IPS DF 6.9 (cell line): ENCODE measurements around the gene FLT1.
A peak's percentile ranks its signal among the peaks of the same experiment; 100 is the strongest.

ENCODE experiments used
- DNase-seq: peaks from one replicate; pipeline ENCODE4 v3.0.0-alpha.2; 2013; ENCODE audit warnings: low read depth, low spot score
- H3K27ac ChIP-seq: one replicate; pipeline ENCODE4 v1.5.1; 2013; ENCODE audit warnings: low read length, control low read depth
- H3K27me3 ChIP-seq: 2 replicates; pipeline ENCODE4 v1.6.1; 2013; ENCODE audit warnings: mild to moderate bottlenecking, low read length; ENCODE audit not compliant: control insufficient read depth, insufficient read depth
- H3K36me3 ChIP-seq: 2 replicates; pipeline ENCODE4 v1.6.1; 2013; ENCODE audit warnings: low read length; ENCODE audit not compliant: control insufficient read depth, insufficient read depth
- H3K4me1 ChIP-seq: 2 replicates; pipeline ENCODE4 v1.6.1; 2013; ENCODE audit warnings: low read length; ENCODE audit not compliant: control insufficient read depth, insufficient read depth
- H3K4me3 ChIP-seq: 2 replicates; pipeline ENCODE4 v1.5.1; 2013; ENCODE audit warnings: mild to moderate bottlenecking, low read length
- H3K9me3 ChIP-seq: 2 replicates; pipeline ENCODE4 v1.6.1; 2013; ENCODE audit warnings: low read length, inconsistent platforms; ENCODE audit not compliant: control insufficient read depth, insufficient read depth
- WGBS: extraction: QIAGEN DNeasy Blood & Tissue Kit; methylation state at CpG from one replicate; pipeline ENCODE4 v1.1.7; 2013; ENCODE audit warnings: mixed read lengths, missing lambda C conversion rate; ENCODE audit not compliant: insufficient read length, insufficient coverage; 5-methylcytosine and 5-hydroxymethylcytosine counted together

FLT1 gene

DNA sequence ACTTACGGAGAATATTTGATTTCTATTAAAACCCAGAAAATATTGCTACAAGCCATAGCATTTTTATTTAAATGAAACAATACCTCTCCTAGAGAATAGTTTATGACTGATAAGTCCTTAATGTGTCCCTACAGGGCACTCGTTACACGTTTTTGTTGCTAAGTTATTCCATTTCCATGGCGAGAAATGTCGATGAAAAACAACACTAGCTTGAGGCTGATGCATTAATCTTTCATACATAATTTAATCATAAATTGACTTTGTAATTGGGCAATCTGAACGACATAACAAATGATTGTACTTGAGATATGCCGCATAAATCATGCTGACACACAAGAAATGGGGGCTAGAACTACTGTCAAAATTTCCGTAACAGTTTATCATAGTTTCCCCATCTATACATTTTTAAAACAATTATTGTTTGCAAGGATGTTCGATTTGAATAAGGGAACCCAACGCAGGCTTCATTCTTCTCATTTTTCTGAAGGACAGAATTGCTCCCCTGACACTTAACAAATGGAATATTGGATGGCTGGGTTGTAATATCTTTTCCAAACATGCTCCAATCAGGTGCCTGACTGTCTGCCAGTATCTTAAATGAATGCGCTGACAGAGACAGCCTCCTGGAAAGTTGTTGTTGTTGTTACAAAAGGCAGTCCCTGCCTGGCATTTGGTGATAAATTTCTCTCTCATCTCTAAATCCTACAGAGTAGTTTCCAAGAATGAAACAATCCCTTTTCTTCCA is 61.9 kb downstream of the FLT1 start:
- WGBS = no CpG with 5 or more reads among the region's 11 CpGs
- Histone ChIP-seq H3K4me3 (no peak overlapping the region), H3K27me3 (no peaks in the 10 kb centered on the region), H3K4me1 (peaks cover 5% of the 10 kb centered on the region), H3K36me3 (peaks cover 6% of the 10 kb centered on the region; the same call in 1 of the 2 replicates), H3K9me3 (no peaks in the 10 kb centered on the region), H3K27ac (no peak overlapping the region)
- DNase-seq = no peak

DNA sequence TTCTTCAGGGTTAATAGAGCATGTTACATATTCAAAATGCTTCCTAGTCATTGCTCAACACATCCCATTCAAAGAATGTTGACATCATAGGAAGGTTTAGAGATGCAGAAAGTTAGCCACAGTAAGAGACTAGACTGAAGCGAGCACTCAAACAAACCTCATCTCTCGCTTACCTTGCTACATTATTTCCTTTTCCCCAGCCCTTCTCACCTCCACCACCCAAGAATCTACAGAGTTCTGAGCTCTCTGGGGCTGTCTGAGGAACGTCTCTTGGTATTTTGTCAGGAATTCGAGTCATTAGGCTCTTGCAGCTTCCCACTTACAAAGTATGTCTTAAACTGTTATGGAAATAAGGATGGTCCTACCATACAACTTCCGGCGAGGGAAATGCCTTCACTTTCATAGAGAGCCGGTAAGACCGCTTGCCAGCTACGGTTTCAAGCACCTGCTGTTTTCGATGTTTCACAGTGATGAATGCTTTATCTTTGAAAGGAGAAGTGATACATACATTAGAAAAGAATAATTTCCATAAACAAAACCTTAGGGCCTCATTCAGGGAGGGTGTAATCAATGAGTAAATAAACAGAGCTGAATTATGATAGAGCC is 65.1 kb downstream of the FLT1 start:
- no peak overlapping the region for H3K4me3 ChIP-seq
- WGBS = no CpG with 5 or more reads among the region's 10 CpGs

DNA sequence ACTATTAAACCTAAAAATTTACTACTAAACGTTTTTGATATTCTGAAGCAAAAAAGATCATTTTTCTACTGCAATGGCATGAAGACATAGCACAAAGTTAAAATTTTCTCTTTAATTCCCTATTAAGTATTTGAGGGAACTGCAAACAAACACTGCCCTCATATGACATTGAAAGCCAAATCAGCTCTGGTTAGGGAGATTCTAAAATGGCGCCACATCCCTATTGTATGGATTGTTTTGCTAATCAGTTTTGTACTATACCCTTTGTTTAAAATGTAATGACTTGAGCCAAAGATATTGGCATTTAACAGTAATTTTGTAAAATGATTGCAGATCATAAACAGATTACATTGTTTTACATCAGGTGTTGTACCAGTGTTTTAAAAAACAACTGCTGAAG is 65.8 kb downstream of the FLT1 start:
- no peak overlapping the region for H3K27ac ChIP-seq

More for the DNA sequence above, 65.1 kb downstream of the FLT1 start:
- peaks cover 2% of the 10 kb centered on the region; the same call in 1 of the 2 replicates for H3K4me1 ChIP-seq
- H3K27ac ChIP-seq = peak overlapping the region; percentile 87
- H3K9me3 ChIP-seq = no peaks in the 10 kb centered on the region
- H3K27me3 ChIP-seq = no peaks in the 10 kb centered on the region
- peaks cover 11% of the 10 kb centered on the region; the same call in 1 of the 2 replicates for H3K36me3 ChIP-seq
- peak; percentile 74 for DNase-seq

DNA sequence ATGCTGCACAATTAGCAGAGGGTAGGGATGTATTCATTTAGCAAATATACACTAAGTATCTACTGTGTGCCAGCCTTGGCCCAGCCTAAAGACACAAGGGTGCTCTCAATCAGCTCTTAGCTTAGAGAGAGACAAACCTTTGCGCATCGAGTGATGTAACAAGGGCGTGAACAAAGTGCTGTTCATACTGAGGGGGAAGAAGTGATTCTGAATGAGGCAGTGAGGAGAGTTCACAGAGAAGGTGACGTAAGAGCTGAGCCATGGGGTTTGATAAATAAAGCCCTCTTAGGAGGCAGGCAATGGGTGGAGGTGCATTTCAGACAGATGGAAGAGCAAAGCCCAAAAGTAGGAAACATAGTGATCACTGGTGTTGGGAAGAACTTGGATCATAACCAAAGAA is 68.5 kb downstream of the FLT1 start:
- no peaks in the 10 kb centered on the region; the same call in 1 of the 2 replicates for H3K4me1 ChIP-seq
- no peak for DNase-seq
- H3K36me3 ChIP-seq = peaks cover 7% of the 10 kb centered on the region; the same call in 1 of the 2 replicates
- WGBS = no CpG with 5 or more reads among the region's 4 CpGs
- H3K27ac ChIP-seq = no peak overlapping the region
- no peak overlapping the region for H3K4me3 ChIP-seq
- no peaks in the 10 kb centered on the region for H3K9me3 ChIP-seq
- H3K27me3 ChIP-seq = no peaks in the 10 kb centered on the region

More for the DNA sequence above, 65.8 kb downstream of the FLT1 start:
- DNase-seq = no peak
- no peaks in the 10 kb centered on the region for H3K9me3 ChIP-seq
- no peak overlapping the region for H3K4me3 ChIP-seq
- no peaks in the 10 kb centered on the region for H3K27me3 ChIP-seq
- H3K4me1 ChIP-seq = peaks cover 2% of the 10 kb centered on the region; the same call in 1 of the 2 replicates
- WGBS = no CpG with 5 or more reads among the region's 2 CpGs
- peaks cover 11% of the 10 kb centered on the region; the same call in 1 of the 2 replicates for H3K36me3 ChIP-seq

DNA sequence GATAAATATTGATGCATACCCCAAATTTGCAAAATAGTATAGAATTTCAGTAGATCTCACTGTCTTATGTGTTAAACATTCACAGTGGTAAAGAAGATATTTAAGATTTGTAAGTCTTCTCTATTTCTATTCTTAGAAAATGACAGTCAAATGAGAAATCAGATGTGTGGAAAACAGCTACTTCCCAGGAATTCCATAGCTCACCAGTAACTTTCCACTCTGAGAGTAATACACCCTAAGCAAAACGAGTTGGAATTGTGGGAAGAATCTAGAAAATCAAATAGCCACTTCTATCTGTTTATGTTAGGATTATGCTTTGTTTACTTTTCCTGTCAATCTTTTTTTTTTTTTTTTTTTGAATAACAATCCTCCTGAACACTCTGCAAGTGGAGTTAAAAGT is 69.1 kb downstream of the FLT1 start:
- Histone ChIP-seq H3K4me1 (0 out of 2 replicates have a peak, but pooled peaks cover 1% of the 10 kb centered on the region), H3K27me3 (no peaks in the 10 kb centered on the region), H3K4me3 (no peak overlapping the region), H3K27ac (no peak overlapping the region), H3K9me3 (no peaks in the 10 kb centered on the region), H3K36me3 (peaks cover 7% of the 10 kb centered on the region; the same call in 1 of the 2 replicates)
- no peak for DNase-seq
- no CpG with 5 or more reads among the region's 1 CpG for WGBS

DNA sequence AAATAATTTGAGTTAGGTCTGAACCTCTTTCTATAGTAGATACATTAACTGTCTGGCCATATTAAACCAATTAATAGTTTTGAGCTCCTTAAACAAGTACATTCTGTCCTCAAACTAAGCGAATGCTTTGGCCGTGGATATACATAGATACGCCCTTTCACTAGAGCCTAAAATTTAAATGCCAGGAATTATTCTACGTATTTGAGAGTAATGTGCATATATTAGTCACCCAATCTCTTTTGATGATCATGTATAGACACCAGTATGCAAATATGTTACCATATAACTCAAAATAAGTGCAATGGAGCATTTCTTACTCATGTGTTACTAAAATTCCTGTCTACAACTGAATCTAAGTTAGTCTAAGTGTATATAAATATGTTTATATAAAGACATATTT is 70.4 kb downstream of the FLT1 start:
- no peak for DNase-seq
- Histone ChIP-seq H3K4me3 (no peak overlapping the region), H3K27ac (no peak overlapping the region), H3K27me3 (no peaks in the 10 kb centered on the region), H3K36me3 (peaks cover 7% of the 10 kb centered on the region; the same call in 1 of the 2 replicates), H3K9me3 (no peaks in the 10 kb centered on the region), H3K4me1 (0 out of 2 replicates have a peak, but pooled peaks cover 1% of the 10 kb centered on the region)
- no CpG with 5 or more reads among the region's 4 CpGs for WGBS

DNA sequence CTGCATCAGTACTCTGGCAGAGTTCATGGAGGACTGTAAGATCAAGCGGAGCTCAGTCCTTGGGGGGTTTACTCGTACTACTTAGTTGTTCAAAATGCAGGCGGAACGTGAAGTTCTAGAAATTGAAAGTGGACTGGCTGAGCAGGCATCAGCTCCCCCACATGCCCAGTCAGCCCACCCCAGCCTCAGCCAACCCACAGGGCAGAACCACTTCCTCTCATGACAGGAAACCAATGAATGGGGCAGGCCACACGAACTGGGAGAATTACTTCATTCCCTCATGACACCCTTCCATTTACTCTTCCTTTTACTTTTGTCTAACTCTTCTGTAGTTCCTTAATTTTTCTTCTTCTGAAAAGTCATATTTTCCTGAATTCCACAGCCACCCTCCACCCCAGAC is 71.9 kb downstream of the FLT1 start:
- Histone ChIP-seq H3K4me3 (no peak overlapping the region), H3K27ac (no peak overlapping the region), H3K4me1 (0 out of 2 replicates have a peak, but pooled peaks cover 1% of the 10 kb centered on the region), H3K36me3 (peaks cover 7% of the 10 kb centered on the region; the same call in 1 of the 2 replicates), H3K9me3 (no peaks in the 10 kb centered on the region), H3K27me3 (no peaks in the 10 kb centered on the region)
- DNase-seq = no peak
- no CpG with 5 or more reads among the region's 5 CpGs for whole genome bisulfite sequencing

DNA sequence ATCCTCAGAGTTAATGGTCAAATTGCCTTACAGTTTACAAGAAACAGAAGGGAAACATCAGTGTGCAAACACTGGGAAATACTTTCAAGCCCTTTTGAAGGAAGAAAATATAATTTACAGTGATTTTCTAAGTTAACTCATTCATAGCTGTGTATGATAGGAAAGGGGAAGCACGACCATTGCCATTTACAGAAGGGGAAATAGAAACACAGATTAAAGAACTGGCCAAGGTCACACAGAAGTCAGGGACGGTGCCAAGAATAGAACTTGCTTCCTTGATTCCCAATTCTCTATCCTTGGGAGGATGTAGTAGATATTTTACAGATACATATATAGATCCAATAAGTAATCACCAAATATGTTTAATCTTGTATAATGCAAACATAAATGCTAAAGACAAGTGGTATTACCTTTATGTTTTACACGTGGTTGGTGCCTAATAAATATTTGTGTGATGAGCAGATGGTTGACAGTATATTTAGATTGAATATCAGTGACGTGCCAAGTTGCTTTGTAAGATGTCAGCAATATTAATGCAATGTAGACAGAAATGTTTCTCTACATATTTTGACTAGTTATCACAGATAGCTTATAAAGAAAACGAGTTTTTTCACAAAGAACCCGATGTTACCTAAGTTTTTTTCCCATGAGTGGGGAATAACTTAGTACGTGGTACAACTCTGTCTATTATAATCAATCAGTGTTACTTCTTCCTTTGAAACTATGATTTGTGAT is 73.1 kb downstream of the FLT1 start:
- Histone ChIP-seq H3K27me3 (no peaks in the 10 kb centered on the region), H3K4me1 (0 out of 2 replicates have a peak, but pooled peaks cover 1% of the 10 kb centered on the region), H3K27ac (no peak overlapping the region), H3K36me3 (peaks cover 6% of the 10 kb centered on the region; the same call in 1 of the 2 replicates), H3K9me3 (no peaks in the 10 kb centered on the region), H3K4me3 (no peak overlapping the region)
- DNase-seq = no peak
- WGBS = no CpG with 5 or more reads among the region's 7 CpGs

DNA sequence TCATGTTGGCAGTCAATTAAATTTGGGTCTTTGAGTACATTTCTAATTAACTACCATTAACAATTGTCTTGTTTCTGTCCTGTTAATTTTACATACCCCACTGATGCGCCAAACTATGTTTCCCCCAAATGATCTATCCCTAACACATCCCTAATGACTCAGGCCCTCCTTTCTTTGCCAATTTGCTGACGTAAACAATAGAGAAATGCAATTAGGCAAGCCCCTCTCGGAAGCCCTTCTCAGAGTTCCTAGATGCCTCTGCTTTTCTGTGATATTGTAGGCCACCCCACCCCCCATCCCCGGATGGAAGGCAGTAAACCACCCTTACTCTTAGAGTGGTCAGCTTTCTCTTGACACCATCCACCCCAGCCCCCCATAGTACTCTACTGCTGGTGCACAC is 74.2 kb downstream of the FLT1 start:
- Histone ChIP-seq H3K36me3 (peaks cover 3% of the 10 kb centered on the region; the same call in 1 of the 2 replicates), H3K4me1 (0 out of 2 replicates have a peak, but pooled peaks cover 1% of the 10 kb centered on the region), H3K27me3 (no peaks in the 10 kb centered on the region), H3K4me3 (no peak overlapping the region), H3K9me3 (no peaks in the 10 kb centered on the region), H3K27ac (no peak overlapping the region)
- WGBS = no CpG with 5 or more reads among the region's 4 CpGs
- no peak for DNase-seq

DNA sequence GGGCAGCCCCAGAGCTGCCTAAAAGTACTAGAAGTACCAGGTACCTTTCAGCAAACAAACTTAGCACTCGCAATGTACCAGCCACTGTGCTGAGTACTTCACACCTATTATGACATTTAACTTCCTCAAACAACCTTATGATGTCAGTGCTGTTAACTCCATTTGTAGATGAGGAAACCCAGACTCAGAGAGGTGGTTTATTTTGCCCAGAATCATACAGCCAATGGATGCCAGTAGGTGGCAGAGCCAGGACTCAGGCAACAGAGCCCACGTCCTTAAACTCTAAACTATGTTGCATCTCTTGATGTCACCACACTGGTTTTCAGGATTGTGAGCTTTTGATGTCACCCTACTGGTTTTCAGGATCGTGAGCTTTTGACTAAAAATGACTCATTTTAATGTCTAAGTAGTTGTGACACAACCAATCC is 78.9 kb downstream of the FLT1 start:
- H3K4me3 ChIP-seq = no peak overlapping the region
- no peaks in the 10 kb centered on the region for H3K9me3 ChIP-seq
- no CpG with 5 or more reads among the region's 3 CpGs for WGBS
- no peak for DNase-seq
- H3K27me3 ChIP-seq = no peaks in the 10 kb centered on the region
- H3K4me1 ChIP-seq = 0 out of 2 replicates have a peak, but pooled peaks cover 1% of the 10 kb centered on the region
- H3K36me3 ChIP-seq = peaks cover 3% of the 10 kb centered on the region; the same call in 1 of the 2 replicates
- H3K27ac ChIP-seq = no peak overlapping the region
